ENCODE measurements around the gene HNRNPH1.

GRCh38 chr5:179607160-179607931 is 16.1 kb downstream of the HNRNPH1 start:
- TF ChIP-seq CTCF (IDR thresholded peaks at IDR 0.05) (no peak), POLR2AphosphoS5 (IDR thresholded peaks at IDR 0.05; ENCODE audit: low read depth, low read length) (peak; percentile 20; the same call in 1 of the 2 replicates), TCF7L2 (IDR thresholded peaks at IDR 0.05; ENCODE audit: low read depth, low read length) (no peak), REST (IDR thresholded peaks at IDR 0.05; ENCODE audit: insufficient read depth in 1 of 2, low read depth in 2 of 2, low read length in 1 of 2) (no peak), SIN3A (IDR thresholded peaks at IDR 0.05; ENCODE audit: borderline replicate concordance, insufficient read depth, low read depth, low read length) (no peak)
